IMR-90 (cell line): ENCODE results near the gene RECQL5.

Experiments
- CEBPB ChIP-seq: IDR thresholded peaks from 2 replicates; pipeline ENCODE4 v1.6.1; 2012; ENCODE audit warnings: low read depth, low read length, improper control_type of control experiment
- CHD1 ChIP-seq: IDR thresholded peaks from 2 replicates; pipeline ENCODE4 v1.6.1; 2012; ENCODE audit warnings: low read depth, low read length, improper control_type of control experiment
- FOS ChIP-seq: fragments of 150-350 bp; IDR thresholded peaks from 2 replicates; pipeline ENCODE4 v1.6.1; 2016; ENCODE audit warnings: low read depth, low read length
- MAFK ChIP-seq: IDR thresholded peaks from 2 replicates; pipeline ENCODE4 v1.6.1; 2012; ENCODE audit warnings: low read depth, low read length, improper control_type of control experiment
- MXI1 ChIP-seq: IDR thresholded peaks from 2 replicates; pipeline ENCODE4 v1.6.1; 2012; ENCODE audit warnings: low read depth, mild to moderate bottlenecking, low read length, moderate library complexity, borderline replicate concordance
- POLR2A ChIP-seq: IDR thresholded peaks from 2 replicates; pipeline ENCODE4 v1.6.1; 2012; ENCODE audit warnings: mild to moderate bottlenecking, low read depth, low read length
- RAD21 ChIP-seq: IDR thresholded peaks from 2 replicates; pipeline ENCODE4 v1.6.1; 2012; ENCODE audit warnings: low read length, improper control_type of control experiment
- RCOR1 ChIP-seq: IDR thresholded peaks from 2 replicates; pipeline ENCODE4 v1.6.1; 2012; ENCODE audit warnings: mild to moderate bottlenecking, low read length, improper control_type of control experiment; ENCODE audit not compliant: insufficient replicate concordance
- RFX5 ChIP-seq: IDR thresholded peaks from 2 replicates; pipeline ENCODE4 v1.8.0; 2012; ENCODE audit warnings: low read depth, mild to moderate bottlenecking, low read length, moderate library complexity
- SMC3 ChIP-seq: fragments of 150-350 bp; IDR thresholded peaks from 2 replicates; pipeline ENCODE4 v1.6.1; 2016; ENCODE audit warnings: low read depth, mild to moderate bottlenecking, antibody characterized with exemption, low read length, moderate library complexity
- TF ChIP-seq, protein P1 (sequence below): conservative IDR thresholded peaks from 2 replicates; pipeline ENCODE4 v1.5.1; 2012; ENCODE audit warnings: mild to moderate bottlenecking, low read depth, low read length, improper control_type of control experiment
- TF ChIP-seq, protein P2 (sequence below): fragments of 150-350 bp; IDR thresholded peaks from 2 replicates; pipeline ENCODE4 v1.6.1; 2017; ENCODE audit warnings: mild to moderate bottlenecking, antibody characterized with exemption, low read length, low read depth

DNA sequence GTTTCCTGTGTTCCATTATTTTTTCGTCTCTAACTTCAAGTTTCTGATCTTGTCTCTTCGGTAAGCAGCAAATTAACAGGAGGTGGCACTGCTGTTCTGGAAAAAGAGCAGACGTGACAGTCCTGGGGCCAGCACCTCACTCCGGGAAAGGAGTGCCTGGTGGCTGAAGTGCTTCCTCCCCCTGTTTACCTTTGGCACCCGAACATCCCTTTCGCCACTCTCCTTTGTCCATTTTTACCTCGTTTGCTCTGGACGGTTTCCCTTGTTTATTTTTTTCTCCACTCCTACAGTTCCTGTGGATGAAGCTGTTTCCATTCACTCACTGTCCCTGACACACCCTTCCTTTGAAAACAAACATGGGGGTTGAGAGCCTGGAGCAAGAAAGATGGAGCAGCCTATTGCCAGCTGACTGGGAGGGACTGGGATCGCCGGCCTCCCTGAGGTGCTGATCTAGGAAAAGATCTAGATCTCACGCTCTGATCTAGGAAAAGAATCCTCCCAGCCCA, 12.8 kb upstream of the RECQL5 start:
- TF ChIP-seq, protein P1, sequence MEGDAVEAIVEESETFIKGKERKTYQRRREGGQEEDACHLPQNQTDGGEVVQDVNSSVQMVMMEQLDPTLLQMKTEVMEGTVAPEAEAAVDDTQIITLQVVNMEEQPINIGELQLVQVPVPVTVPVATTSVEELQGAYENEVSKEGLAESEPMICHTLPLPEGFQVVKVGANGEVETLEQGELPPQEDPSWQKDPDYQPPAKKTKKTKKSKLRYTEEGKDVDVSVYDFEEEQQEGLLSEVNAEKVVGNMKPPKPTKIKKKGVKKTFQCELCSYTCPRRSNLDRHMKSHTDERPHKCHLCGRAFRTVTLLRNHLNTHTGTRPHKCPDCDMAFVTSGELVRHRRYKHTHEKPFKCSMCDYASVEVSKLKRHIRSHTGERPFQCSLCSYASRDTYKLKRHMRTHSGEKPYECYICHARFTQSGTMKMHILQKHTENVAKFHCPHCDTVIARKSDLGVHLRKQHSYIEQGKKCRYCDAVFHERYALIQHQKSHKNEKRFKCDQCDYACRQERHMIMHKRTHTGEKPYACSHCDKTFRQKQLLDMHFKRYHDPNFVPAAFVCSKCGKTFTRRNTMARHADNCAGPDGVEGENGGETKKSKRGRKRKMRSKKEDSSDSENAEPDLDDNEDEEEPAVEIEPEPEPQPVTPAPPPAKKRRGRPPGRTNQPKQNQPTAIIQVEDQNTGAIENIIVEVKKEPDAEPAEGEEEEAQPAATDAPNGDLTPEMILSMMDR = no peak
- TF ChIP-seq POLR2A = no peak
- TF ChIP-seq RFX5 = no peak
- TF ChIP-seq CEBPB = no peak
- no peak for TF ChIP-seq RAD21
- no peak for TF ChIP-seq MXI1
- TF ChIP-seq, protein P2, sequence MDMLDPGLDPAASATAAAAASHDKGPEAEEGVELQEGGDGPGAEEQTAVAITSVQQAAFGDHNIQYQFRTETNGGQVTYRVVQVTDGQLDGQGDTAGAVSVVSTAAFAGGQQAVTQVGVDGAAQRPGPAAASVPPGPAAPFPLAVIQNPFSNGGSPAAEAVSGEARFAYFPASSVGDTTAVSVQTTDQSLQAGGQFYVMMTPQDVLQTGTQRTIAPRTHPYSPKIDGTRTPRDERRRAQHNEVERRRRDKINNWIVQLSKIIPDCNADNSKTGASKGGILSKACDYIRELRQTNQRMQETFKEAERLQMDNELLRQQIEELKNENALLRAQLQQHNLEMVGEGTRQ = no peak
- TF ChIP-seq SMC3 = no peak
- no peak for TF ChIP-seq CHD1
- TF ChIP-seq FOS = no peak
- no peak for TF ChIP-seq MAFK
- TF ChIP-seq RCOR1 = no peak
